Pons (tissue), 1 donor: ENCODE measurements around the gene KLRG1.

Experiments
- DNase-seq: peaks from one replicate; pipeline ENCODE4 v3.0.0-alpha.2; 2016; ENCODE audit warnings: low spot score

KLRG1 gene

DNA sequence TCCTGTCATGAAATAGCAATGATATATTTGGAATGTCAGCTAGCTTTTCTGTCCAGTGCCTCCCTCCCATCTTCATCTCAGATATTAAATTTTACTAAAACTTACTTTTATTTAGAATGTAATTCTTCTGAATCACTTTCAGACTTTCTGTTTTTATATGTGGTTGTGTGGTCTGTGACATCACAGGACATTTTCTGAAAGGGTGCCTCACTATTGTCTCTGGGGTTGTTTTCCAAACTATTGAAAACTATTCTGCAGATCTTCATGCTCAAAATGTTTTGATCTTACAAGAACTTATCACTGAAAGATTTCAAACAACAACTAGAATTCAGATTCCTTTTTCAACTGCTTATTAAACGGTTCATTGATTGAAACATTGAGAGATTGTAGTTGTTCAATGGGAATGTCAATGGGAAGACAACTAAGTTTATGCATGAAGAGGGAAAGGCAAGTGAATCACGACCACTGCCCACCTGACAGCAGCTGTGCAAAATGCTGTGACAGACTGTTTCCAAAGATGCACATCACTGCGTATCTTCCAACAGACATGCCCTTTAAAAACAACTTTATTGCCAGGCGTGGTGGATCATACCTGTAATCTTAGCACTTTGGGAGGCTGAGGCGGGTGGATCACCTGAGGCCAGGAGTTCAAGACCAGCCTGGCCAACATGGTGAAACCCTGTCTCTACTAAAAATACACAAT, 51.3 kb downstream of the KLRG1 start:
- DNase-seq, result no peak

DNA sequence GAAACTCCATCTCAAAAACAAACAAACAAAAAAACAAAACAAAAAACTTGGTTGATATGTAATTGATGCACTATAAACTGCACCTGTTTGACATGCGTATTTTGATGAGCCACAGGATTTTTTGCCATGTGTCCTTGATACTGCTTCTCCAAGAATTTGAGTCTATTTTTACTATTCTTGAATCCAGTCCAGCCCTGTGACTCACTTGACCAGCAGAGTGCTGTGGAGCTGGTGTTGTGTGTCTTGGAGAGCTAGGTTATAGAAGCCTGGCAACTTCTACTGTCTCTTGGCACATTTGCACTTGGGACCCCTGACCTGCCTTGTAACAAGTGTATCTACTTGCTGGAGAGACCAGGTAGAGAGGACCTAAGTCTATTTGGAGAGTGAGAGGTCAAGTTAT, 52.0 kb downstream of the KLRG1 start:
- no peak for DNase-seq

DNA sequence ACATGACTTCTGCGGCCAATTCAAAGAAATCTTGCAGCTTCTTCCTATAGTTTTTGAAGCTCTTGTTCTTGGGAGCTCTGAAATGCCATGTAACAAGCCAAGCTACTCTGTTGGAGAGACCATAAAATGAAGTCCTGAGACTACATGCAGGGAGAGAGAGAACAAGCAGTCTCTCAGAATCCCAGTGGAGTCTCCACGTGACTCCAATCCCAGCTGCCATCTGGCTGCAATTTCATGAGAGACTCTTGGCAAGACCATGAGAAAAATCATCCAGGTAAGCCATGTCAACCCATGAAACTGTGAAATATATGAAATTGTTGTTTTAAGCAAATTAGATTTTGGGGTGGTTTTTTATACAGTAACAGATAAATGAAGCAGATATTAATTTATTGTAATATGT, 54.4 kb downstream of the KLRG1 start:
- DNase-seq, result no peak

DNA sequence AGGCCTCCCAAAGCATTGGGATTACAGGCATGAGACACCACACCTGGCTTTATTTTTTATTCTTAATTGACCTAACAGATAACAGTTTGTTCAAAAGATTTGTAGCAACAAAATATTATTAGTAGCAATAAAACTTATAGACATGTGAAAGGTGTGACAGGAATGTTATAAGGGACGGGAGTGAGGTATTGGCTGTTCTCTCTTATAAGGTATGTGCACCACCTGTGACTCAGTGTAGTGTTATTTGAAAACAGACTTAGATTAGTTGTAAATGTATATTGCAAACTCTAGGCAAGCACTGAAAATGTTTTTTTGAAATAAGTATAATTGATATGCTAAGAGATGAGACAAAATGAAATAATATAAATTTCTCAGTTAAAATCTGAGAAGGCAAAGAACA, 57.8 kb downstream of the KLRG1 start:
- no peak for DNase-seq

GRCh38 chr12:9048930-9049329, 59.6 kb downstream of the KLRG1 start:
- no peak for DNase-seq

DNA sequence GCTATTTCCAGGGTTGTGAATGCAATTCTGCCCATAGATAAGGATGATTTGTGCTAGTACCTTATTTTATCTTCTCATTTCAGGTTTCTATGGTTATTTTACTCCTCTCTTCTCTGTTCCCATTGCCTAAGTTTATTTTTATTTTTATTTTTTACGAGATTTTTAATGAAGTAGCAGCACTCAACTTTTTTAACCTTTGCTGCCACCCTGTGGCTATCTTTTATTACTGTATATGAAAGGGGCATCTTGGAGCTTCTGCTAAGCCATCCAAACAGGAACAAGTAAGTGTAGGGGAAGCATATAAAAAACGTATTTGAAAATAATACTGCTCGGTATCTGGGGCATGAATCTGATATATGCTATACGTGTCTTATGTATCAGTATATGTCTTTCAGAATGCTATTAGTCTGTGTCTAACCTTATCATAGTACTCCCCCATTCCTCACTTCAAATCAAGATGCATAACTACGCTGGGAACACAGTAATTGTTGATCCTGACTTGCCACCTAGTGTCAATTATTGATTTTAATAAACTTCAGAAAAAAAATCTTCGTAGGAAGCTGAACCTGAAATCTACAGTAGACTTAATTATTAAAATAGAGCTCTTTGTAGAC, 60.3 kb downstream of the KLRG1 start:
- peak; percentile 62 for DNase-seq

DNA sequence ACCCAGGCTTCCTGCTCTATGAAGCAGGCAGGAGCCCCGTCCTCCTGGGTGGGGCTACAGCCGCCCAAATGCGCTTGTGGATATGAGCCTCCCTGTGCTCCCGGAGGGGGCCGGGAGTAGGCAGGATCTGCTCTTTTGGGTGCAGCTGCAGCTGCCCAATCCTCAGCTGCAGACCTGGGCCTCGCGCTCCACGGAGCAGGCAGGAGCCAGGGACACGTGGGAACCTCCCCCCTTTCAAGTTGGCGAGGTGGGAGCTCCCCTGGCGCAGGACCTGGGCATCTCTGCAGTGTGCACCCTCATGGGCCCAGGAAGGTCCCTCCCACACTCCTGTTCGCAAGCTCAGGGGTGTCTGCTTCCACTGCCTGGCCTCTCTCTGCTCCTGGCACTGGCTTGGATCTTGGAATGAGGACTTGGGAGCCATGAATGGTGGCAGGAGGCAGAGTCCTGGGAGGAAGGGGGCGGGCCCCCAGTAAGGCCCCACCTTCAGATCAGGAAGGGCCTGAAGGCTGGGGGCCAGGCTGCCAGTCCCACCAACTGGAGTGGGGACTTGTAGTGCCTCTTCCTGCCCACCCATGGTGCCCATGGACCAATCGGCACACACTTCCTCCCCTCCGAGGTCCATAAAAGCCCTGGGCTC, 61.3 kb downstream of the KLRG1 start:
- no peak for DNase-seq

- DNase-seq, result no peak
Observed at GRCh38 chr12:9051158-9051550, 61.8 kb downstream of the KLRG1 start.

DNA sequence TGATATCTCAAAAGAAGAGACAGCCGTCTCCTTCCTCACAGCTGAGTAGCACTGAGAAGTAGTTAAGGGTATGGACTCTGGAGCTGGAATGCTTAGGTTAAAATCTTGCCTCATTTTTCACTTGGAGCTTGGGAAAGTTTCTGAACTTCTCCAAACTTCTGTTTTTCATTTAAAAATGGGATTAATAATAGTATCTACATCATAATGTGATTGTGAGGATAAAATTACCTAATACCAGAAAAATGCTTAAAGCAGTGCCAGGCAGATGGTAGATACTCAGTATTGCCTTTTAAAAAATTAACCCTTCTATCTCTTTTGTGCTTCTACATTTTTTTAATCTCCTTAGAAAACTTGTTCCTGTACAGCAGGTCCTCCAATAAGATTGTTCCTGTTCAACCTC, 63.3 kb downstream of the KLRG1 start:
- no peak for DNase-seq
